HG03045 (cell line): ENCODE data around the gene FAM171A2.
"Not testable (repeated sequence)": the region's sequence is repeated elsewhere in the genome, so short reads cannot be mapped to it uniquely, and the experiment has no call there.

Experiments used
- ATAC-seq: cut with Tn5 transposase; IDR thresholded peaks from one replicate; pipeline ENCODE4 v1.9.1; 2021; ENCODE audit warnings: mild to moderate bottlenecking, moderate library complexity; ENCODE audit not compliant: unreplicated experiment

FAM171A2 gene

DNA sequence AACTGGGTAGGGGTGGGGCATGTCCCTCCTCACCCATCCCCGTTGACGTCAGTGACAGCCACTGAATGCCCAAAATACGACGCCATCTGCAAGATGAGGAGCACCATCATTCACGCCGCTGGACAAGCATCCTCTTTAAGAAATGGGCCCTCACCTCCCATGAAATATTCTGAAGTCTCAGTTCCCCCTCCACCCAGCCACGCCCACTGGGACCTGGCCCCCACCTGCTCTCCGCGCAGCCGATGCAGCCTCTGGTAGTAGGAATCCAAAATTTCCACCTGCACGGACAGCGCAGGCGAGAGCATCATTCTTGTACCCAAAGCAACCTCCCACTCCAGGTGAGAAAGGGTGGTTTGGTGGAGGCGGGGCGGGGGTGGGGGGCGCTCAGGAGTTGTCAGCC is 20.2 kb upstream of the FAM171A2 start:
- no peak for ATAC-seq

DNA sequence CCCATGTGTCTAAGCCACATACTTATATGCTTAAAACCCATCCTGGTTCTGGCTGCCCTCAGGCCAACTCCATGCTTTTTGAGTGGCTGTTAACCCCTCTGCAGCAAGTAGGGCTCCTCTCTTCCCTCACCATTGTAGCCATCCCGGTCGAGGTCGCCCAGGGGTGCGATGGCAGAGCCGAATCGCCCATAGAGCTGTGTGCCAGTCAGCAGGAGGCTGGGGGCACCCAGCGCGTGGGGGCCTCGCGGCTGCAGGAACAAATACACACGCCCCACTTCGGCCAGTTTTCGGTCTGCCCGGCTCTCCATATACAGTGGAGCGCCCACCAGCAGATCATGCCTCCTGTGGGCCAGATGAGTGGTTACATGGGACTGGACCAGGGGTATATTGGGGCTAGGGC is 19.7 kb upstream of the FAM171A2 start:
- ATAC-seq: no peak

GRCh38 chr17:44382917-44383316 is 19.3 kb upstream of the FAM171A2 start:
- ATAC-seq: no peak

DNA sequence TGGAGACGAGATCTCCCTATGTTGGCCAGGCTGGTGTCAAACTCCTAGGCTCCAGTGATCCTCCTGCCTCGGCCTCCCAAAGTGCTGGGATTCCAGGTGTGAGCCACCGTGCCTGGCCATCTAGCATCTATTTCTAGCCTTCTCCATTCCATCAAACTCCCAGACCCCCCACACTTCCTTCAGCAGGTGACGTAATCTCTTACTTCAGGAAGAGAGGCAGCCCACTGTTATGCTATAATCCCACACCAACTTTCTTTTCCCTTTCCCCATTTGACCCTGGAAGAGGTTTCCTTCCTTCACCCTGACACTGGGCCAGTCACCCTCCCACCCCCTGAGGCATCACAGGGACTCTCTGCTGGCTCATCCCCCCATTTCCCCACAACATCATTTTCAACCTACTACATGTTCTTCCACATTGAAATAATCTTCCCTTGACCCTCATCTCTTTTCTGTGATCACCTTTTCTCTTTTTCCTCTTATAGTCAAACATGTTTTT is 18.2 kb upstream of the FAM171A2 start:
- ATAC-seq: no peak

DNA sequence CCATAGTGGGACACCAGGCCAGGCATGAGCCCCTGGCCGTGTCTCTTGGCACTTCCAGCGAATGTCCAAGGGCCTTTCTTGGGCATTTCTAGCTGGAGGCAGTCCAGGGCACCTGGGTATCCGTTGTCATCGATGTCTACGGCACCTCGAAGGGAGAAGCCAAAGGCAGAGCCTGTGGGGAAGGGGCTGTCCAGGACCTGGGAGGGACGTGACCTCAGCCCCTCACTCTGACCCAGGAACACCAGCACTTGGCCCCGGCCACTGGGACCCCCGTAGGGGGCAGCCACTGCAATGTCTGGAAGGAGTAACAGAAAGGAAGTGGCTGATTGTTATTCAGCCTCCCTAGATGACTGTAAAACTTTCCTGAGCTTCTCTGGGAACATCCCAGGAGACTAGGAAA is 17.1 kb upstream of the FAM171A2 start:
- no peak for ATAC-seq

DNA sequence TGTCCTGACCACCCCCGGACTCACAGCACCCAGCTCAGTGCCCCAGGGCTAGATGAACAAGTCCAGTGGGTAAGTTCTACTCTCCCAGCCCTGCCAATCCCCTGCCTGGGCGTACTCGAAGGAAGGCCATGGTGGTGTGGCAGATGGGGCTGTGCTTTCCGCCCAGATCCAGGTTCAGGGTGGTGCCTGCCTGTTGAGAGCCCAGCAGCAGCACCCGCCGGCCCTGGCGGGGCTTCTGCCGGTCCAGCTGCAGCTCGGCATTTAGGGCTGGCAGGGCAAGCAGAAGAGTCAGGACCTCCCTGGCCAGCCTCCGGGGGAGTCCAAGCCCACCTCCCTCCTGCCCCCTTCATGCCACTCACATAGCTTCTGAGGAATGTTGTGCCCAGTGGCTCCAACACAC is 16.2 kb upstream of the FAM171A2 start:
- no peak for ATAC-seq

- no peak for ATAC-seq
Observed at GRCh38 chr17:44378171-44378705, 14.6 kb upstream of the FAM171A2 start.

DNA sequence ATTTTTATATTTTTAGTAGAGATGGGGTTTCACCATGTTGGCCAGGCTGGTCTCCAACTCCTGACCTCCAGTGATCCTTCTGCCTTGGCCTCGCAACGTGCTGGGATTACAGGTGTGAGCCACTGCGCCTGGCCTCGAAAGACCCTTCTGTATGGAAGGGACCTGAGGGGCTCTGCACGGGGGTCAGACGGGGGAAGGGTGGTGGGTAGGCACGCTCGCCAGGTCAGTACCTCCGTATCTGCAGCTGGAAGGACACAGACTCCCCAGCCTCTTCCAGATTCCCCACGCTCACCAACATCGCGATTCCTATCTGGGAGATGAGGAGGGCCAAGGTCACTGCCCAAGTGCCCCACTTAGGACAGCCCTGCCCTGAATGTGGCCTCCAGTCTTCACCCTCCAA is 13.1 kb upstream of the FAM171A2 start:
- no peak for ATAC-seq

GRCh38 chr17:44376124-44376523 is 12.5 kb upstream of the FAM171A2 start:
- ATAC-seq: no peak

DNA sequence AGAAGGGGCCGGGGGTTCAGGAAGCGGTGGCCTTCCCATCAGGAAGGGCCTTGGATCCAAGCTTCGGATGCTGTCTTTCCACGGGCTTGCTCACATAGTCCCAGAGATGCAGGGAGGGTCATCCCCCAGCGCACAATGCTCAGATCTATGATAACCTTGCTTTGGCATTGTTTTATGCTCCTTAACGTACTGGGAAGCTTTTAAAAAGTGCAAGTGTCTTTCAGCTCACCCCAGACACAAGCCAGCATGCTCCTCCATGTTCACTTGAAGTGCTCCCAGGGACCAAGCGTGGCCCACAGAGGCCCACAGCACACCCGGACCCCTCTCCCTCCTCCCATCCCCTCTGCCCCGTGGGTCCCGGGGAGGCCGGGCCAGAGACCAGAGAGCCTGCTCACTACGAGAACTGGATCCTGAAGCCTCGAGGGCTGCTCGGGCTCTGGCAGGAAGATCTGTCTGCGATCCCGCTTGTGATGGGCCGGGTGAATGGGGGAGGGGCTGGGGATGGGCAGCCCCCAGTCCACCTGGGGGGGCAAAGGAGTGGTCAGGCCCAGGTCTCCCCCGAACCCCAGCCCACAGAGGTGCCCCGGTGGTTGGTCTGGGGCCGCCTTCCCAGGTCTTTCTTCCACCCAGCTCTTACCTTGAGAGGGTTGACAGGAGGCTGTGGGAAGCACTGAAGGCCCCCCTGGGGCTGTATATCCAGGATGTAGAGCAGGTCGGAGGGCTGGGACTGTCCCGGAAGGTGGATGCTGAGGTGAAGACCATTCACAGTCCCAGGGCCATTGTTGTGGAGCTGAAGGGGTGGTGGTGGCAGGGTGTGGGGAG is 11.8 kb upstream of the FAM171A2 start:
- ATAC-seq: no peak

DNA sequence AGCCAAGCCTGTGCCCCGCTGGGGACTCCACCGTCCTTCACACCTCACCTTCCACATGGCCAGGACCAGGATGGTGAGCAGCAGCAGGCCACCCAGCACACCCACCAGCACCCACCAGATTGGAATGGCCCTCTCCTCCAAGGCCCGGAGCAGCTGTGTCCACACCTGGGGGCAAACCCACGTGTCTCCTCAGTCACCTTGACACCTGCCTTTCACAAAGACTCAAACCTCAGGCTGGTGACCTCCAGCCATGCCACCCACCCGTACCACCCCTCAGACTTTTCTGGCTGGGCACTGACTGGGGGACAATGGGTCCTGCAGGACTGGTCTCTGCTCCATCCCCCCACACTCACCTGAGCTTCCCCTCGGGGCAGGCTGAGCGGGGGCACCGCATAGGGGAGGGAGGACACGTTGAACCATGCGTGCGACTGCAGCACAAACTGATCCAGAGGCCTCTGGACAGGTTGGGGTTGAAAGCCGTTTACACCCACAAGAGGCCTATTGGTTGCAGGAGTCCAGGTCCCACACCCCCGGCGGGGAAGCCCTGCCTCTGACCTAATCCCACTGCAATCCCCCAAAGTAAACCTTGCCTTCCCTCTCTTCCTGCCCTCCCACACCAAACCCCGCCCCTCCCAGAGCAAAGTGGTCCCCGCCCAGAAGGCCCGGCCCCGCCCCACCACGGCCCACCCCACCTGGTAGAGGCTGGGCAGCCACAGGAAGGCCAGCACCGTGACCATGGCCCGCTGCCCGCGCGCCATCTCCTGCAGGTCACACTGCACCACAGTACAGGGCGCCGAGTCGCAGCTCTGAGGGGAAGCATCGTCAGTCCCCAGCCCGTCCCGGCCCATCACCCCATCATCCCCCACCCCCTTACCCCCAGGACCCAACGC is 10.9 kb upstream of the FAM171A2 start:
- ATAC-seq: no peak

- ATAC-seq: no peak
Observed at GRCh38 chr17:44372036-44372435, 8.4 kb upstream of the FAM171A2 start.

- not testable (repeated sequence) for ATAC-seq
Observed at GRCh38 chr17:44369414-44370023, 5.9 kb upstream of the FAM171A2 start.

- not testable (repeated sequence) for ATAC-seq
Observed at GRCh38 chr17:44368391-44369243, 5.0 kb upstream of the FAM171A2 start.

- ATAC-seq: no peak
Observed at GRCh38 chr17:44367231-44367979, 3.8 kb upstream of the FAM171A2 start.

GRCh38 chr17:44365051-44365450 is 1.4 kb upstream of the FAM171A2 start:
- not testable (repeated sequence) for ATAC-seq

GRCh38 chr17:44362949-44363612 is 572 bp downstream of the FAM171A2 start:
- no peak for ATAC-seq

DNA sequence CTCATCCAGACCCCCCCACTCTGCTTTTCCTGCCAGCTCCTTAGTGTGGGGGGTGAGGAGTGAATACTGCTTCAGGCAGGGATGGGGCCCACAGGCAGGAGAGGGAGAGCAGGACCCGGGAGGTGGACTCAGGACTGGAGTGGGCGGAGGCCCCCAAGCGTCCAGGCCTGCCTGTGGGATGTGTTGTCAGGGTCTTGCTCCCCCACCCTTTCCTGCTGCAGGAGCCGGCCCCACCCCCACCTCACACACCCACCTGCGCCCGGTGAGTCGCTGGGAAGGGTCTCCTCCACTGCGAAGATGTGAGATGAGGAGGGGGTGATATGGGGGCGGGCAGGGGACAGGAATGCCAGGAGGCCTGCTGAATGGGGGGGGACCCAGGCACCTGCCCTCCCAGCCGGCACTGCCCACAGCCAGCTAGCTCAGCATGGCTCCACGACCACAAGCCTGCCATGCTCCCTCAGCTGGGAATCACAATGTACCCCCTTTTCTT is 1.1 kb downstream of the FAM171A2 start:
- ATAC-seq: no peak
